H9 (cell line): ENCODE data around the gene PCNX2. TPM values are rescaled to one million over a fixed set of nuclear protein-coding genes. Genes with fewer than 3 reads are reported as not detected.

Experiments
- DNase-seq: peaks from one replicate; pipeline ENCODE4 v3.0.0-alpha.2; 2017
- H2AFZ ChIP-seq: one replicate; pipeline ENCODE4 v1.6.1; 2013; ENCODE audit warnings: mild to moderate bottlenecking, low read length, control low read depth, moderate library complexity
- H2AK5ac ChIP-seq: 2 replicates; pipeline ENCODE4 v1.6.1; 2013; ENCODE audit warnings: low read length, control low read depth, mixed read lengths; ENCODE audit not compliant: insufficient read length
- H2BK120ac ChIP-seq: one replicate; pipeline ENCODE4 v1.6.1; 2013; ENCODE audit warnings: low read depth, mild to moderate bottlenecking, low read length, control low read depth, inconsistent platforms; ENCODE audit not compliant: poor library complexity, severe bottlenecking
- H2BK12ac ChIP-seq: 2 replicates; pipeline ENCODE4 v1.6.1; 2013; ENCODE audit warnings: low read length, control low read depth, mixed read lengths, low read depth; ENCODE audit not compliant: insufficient read length
- H2BK15ac ChIP-seq: 2 replicates; pipeline ENCODE4 v1.6.1; 2013; ENCODE audit warnings: low read depth, low read length, control low read depth
- H2BK20ac ChIP-seq: one replicate; pipeline ENCODE4 v1.6.1; 2013; ENCODE audit warnings: low read depth, mild to moderate bottlenecking, low read length, control low read depth, inconsistent platforms; ENCODE audit not compliant: poor library complexity, severe bottlenecking
- H2BK5ac ChIP-seq: 2 replicates; pipeline ENCODE4 v1.6.1; 2013; ENCODE audit warnings: low read length, control low read depth, mixed read lengths; ENCODE audit not compliant: insufficient read length
- H3K14ac ChIP-seq: 2 replicates; pipeline ENCODE4 v1.6.1; 2013; ENCODE audit warnings: low read length, control low read depth; ENCODE audit not compliant: insufficient read depth
- H3K18ac ChIP-seq: 2 replicates; pipeline ENCODE4 v1.6.1; 2013; ENCODE audit warnings: low read depth, mild to moderate bottlenecking, mixed read lengths, low read length, control low read depth; ENCODE audit not compliant: insufficient read length
- H3K23ac ChIP-seq: 2 replicates; pipeline ENCODE4 v1.6.1; 2013; ENCODE audit warnings: low read length, control low read depth, mixed read lengths, low read depth; ENCODE audit not compliant: insufficient read length
- H3K23me2 ChIP-seq: 2 replicates; pipeline ENCODE4 v1.6.1; 2013; ENCODE audit warnings: low read depth, mild to moderate bottlenecking, mixed read lengths, low read length, control low read depth; ENCODE audit not compliant: insufficient read length, poor library complexity, severe bottlenecking
- H3K27ac ChIP-seq: 2 replicates; pipeline ENCODE4 v1.5.1; 2013; ENCODE audit warnings: low read length, control low read depth, mixed read lengths, low read depth; ENCODE audit not compliant: insufficient read length
- H3K27me3 ChIP-seq: 2 replicates; pipeline ENCODE4 v1.6.1; 2013; ENCODE audit warnings: low read length, control low read depth, inconsistent platforms; ENCODE audit not compliant: insufficient read depth
- H3K4ac ChIP-seq: 2 replicates; pipeline ENCODE4 v1.6.1; 2013; ENCODE audit warnings: low read depth, mild to moderate bottlenecking, control low read depth, inconsistent platforms, low read length, moderate library complexity
- H3K4me1 ChIP-seq: 2 replicates; pipeline ENCODE4 v1.6.1; 2013; ENCODE audit warnings: low read length, control low read depth, inconsistent platforms; ENCODE audit not compliant: insufficient read depth
- H3K4me2 ChIP-seq: 2 replicates; pipeline ENCODE4 v1.6.1; 2013; ENCODE audit warnings: low read length, control low read depth, mixed read lengths; ENCODE audit not compliant: insufficient read length, insufficient read depth
- H3K56ac ChIP-seq: 2 replicates; pipeline ENCODE4 v1.6.1; 2013; ENCODE audit warnings: low read depth, mild to moderate bottlenecking, mixed read lengths, low read length, control low read depth; ENCODE audit not compliant: insufficient read length
- H3K79me1 ChIP-seq: 2 replicates; pipeline ENCODE4 v1.6.1; 2013; ENCODE audit warnings: low read depth, mild to moderate bottlenecking, moderate library complexity, low read length, control low read depth, inconsistent platforms; ENCODE audit not compliant: insufficient read depth, poor library complexity, severe bottlenecking
- H3K79me2 ChIP-seq: 2 replicates; pipeline ENCODE4 v1.6.1; 2013; ENCODE audit warnings: low read length, control low read depth, inconsistent platforms; ENCODE audit not compliant: insufficient read depth
- H3K9ac ChIP-seq: 2 replicates; pipeline ENCODE4 v1.6.1; 2013; ENCODE audit warnings: low read length, control low read depth, mixed read lengths; ENCODE audit not compliant: insufficient read length; ENCODE audit errors: extremely low read depth
- H3K9me3 ChIP-seq: one replicate; pipeline ENCODE4 v1.6.1; 2013; ENCODE audit warnings: low read depth, low read length, inconsistent platforms; ENCODE audit not compliant: control insufficient read depth
- H3T11ph ChIP-seq: one replicate; pipeline ENCODE4 v1.6.1; 2013; ENCODE audit warnings: mild to moderate bottlenecking, low read length, control low read depth, inconsistent platforms
- H4K20me1 ChIP-seq: one replicate; pipeline ENCODE4 v1.6.1; 2013; ENCODE audit not compliant: control insufficient read depth, insufficient read length, insufficient read depth
- H4K5ac ChIP-seq: 2 replicates; pipeline ENCODE4 v1.6.1; 2013; ENCODE audit warnings: low read depth, mild to moderate bottlenecking, mixed read lengths, low read length, control low read depth; ENCODE audit not compliant: insufficient read length
- H4K8ac ChIP-seq: replicated peaks from 2 replicates; pipeline ENCODE4 v1.6.1; 2013; ENCODE audit warnings: low read length, control low read depth, mixed read lengths, low read depth; ENCODE audit not compliant: insufficient read length
- H4K91ac ChIP-seq: 2 replicates; pipeline ENCODE4 v1.6.1; 2013; ENCODE audit warnings: low read depth, mild to moderate bottlenecking, moderate library complexity, mixed read lengths, low read length, control low read depth; ENCODE audit not compliant: insufficient read length
- H3K27ac Mint-ChIP-seq, 3 experiments: 2 replicates in 2 of 3; 3 replicates in 1 of 3; pipeline ENCODE4 v1.8.0; 2020 to 2021; ENCODE audit warnings: mixed read lengths in 3 of 3, mild to moderate bottlenecking in 1 of 3, moderate library complexity in 1 of 3
- H3K27me3 Mint-ChIP-seq: 2 replicates; pipeline ENCODE4 v1.8.0; 2021; ENCODE audit warnings: low read depth, mild to moderate bottlenecking, moderate library complexity, mixed read lengths
- H3K36me3 Mint-ChIP-seq, 3 experiments: 2 replicates in 2 of 3; 3 replicates in 1 of 3; pipeline ENCODE4 v1.8.0; 2020 to 2021; ENCODE audit warnings: low read depth in 3 of 3, mixed read lengths in 3 of 3; ENCODE audit not compliant: insufficient read depth in 1 of 3
- H3K4me1 Mint-ChIP-seq, 2 experiments: 2 replicates each; pipeline ENCODE4 v1.8.0; 2020; ENCODE audit warnings: mixed read lengths in 2 of 2
- H3K4me3 Mint-ChIP-seq, 2 experiments: 2 replicates in 1 of 2; 3 replicates in 1 of 2; pipeline ENCODE4 v1.8.0; 2020 to 2021; ENCODE audit warnings: mild to moderate bottlenecking in 2 of 2, mixed read lengths in 2 of 2, moderate library complexity in 1 of 2
- H3K9me3 Mint-ChIP-seq, 2 experiments: 2 replicates in 1 of 2; 3 replicates in 1 of 2; pipeline ENCODE4 v1.8.0; 2020; ENCODE audit warnings: mild to moderate bottlenecking in 2 of 2, mixed read lengths in 2 of 2, moderate library complexity in 1 of 2
- CTCF ChIP-seq: fragments of 200-600 bp; sonication (generic); conservative IDR thresholded peaks from 3 replicates; pipeline ENCODE4 v1.8.0; 2021; ENCODE audit warnings: antibody characterized with exemption, mild to moderate bottlenecking
- WGBS: extraction: QIAGEN DNeasy Blood & Tissue Kit; methylation state at CpG from one replicate; pipeline ENCODE4 v1.1.7; 2013; ENCODE audit warnings: missing lambda C conversion rate, low lambda C conversion rate, mixed read lengths; ENCODE audit not compliant: insufficient read length; ENCODE audit errors: extremely low coverage; 5-methylcytosine and 5-hydroxymethylcytosine counted together
- total RNA-seq: library from RNA; stranded (reverse); gene quantifications from 2 replicates; pipeline ENCODE4 v1.2.1, GENCODE V29; 2021

PCNX2 gene
- total RNA-seq, 1 experiment from 2014 or later, result 45.1 TPM

DNA sequence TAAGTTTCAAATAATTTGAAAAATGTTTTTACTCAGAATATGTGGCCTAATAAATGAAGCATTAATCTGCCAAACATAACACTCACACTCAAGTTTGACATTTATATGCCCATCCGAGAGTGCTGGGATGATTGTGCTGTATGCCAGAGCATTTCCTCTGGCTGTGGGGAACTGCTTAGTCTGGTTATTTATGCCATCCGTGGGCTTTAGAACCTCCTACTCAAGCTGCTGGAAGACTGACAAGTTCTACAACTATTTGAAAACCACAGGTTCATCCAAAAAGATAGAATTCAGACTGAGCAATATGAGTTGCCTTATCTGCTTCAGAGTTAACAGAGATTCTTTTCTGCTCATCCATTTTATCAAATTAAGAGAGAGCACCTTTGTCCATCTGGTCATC lies 25.9 kb downstream of the PCNX2 start:
- no CpG with 5 or more reads among the region's 2 CpGs for WGBS
- H3K27ac ChIP-seq, result no peak overlapping the region
- H3K9me3 ChIP-seq, result no peaks in the 10 kb centered on the region
- no peak overlapping the region for H3K14ac ChIP-seq
- no peak overlapping the region for H4K91ac ChIP-seq
- H3K79me2 ChIP-seq, result peaks cover 23% of the 10 kb centered on the region; the same call in 1 of the 2 replicates
- no peaks in the 10 kb centered on the region; the same call in 1 of the 2 replicates for H3K4me1 ChIP-seq
- no peak for TF ChIP-seq CTCF
- no peaks in the 10 kb centered on the region for H3K9me3 Mint-ChIP-seq
- no peak overlapping the region for H4K5ac ChIP-seq
- no peak overlapping the region for H3K27ac Mint-ChIP-seq
- peaks cover 5 to 10% of the 10 kb centered on the region in 2 experiments for H3K4me1 Mint-ChIP-seq
- H2BK12ac ChIP-seq, result no peak overlapping the region
- H3K9ac ChIP-seq, result no peak overlapping the region
- no peaks in the 10 kb centered on the region for H3K23me2 ChIP-seq
- H3K79me1 ChIP-seq, result peaks cover 9% of the 10 kb centered on the region
- H2AFZ ChIP-seq, result no peak overlapping the region
- no peaks in the 10 kb centered on the region for H3K27me3 ChIP-seq
- no peak overlapping the region for H3K4me2 ChIP-seq
- no peak overlapping the region for H2BK120ac ChIP-seq
- no peak overlapping the region for H3K56ac ChIP-seq
- no peak overlapping the region for H4K8ac ChIP-seq
- no peak overlapping the region for H3K4ac ChIP-seq
- no peak overlapping the region for H2AK5ac ChIP-seq
- no peak overlapping the region for H2BK20ac ChIP-seq
- no peak overlapping the region for H3K18ac ChIP-seq
- H3K23ac ChIP-seq, result no peak overlapping the region
- H3K4me3 Mint-ChIP-seq, result no peak overlapping the region
- no peak overlapping the region for H2BK5ac ChIP-seq
- DNase-seq, result no peak
- no peaks in the 10 kb centered on the region for H4K20me1 ChIP-seq
- H3K27me3 Mint-ChIP-seq, result no peaks in the 10 kb centered on the region
- H3T11ph ChIP-seq, result no peak overlapping the region
- peaks cover 15 to 39% (median 17%) of the 10 kb centered on the region in 3 experiments; a peak in 6 of 7 replicates for H3K36me3 Mint-ChIP-seq
- H2BK15ac ChIP-seq, result no peak overlapping the region
